ENCODE results near the gene ZFP91.
A peak's percentile ranks its signal among the peaks of the same experiment; 100 is the strongest.

ZFP91 gene

GRCh38 chr11:58622344-58622743 lies 43.5 kb downstream of the ZFP91 start, which contains the start of gene CNTF:
Gene CNTF, plus strand, starts transcription at chr11:58622665. Its CDS starts 88 bp downstream, at chr11:58622753.
- DNase-seq: no peak
- in situ Hi-C loops (cut with MboI; ENCODE audit: low pct_unique_long_range_greater_than_20kb, low sequenced_read_pairs): no loop called here

GRCh38 chr11:58625086-58625485 lies 46.2 kb downstream of the ZFP91 start:
- in situ Hi-C loops (cut with MboI; ENCODE audit: low pct_unique_long_range_greater_than_20kb, low sequenced_read_pairs): loop anchor here (25.0 kb wide), 1 partner anchor 287 kb away; no protein-coding TSS in a partner anchor
- DNase-seq: no peak

- no peak for DNase-seq
- in situ Hi-C loops (cut with MboI; ENCODE audit: low pct_unique_long_range_greater_than_20kb, low sequenced_read_pairs): loop anchor here (25.0 kb wide), 1 partner anchor 286 kb away; no protein-coding TSS in a partner anchor
Measured at GRCh38 chr11:58625826-58626460, 47.1 kb downstream of the ZFP91 start.

- in situ Hi-C loops (cut with MboI; ENCODE audit: low pct_unique_long_range_greater_than_20kb, low sequenced_read_pairs): loop anchor here (25.0 kb wide), 1 partner anchor 285 kb away; no protein-coding TSS in a partner anchor
- DNase-seq: no peak
Measured at GRCh38 chr11:58626934-58627483, 48.1 kb downstream of the ZFP91 start.

GRCh38 chr11:58628446-58628845 lies 49.6 kb downstream of the ZFP91 start:
- no peak for DNase-seq
- in situ Hi-C loops (cut with MboI; ENCODE audit: low pct_unique_long_range_greater_than_20kb, low sequenced_read_pairs): loop anchor here (25.0 kb wide), 1 partner anchor 284 kb away; no protein-coding TSS in a partner anchor

GRCh38 chr11:58629857-58630256 lies 51.0 kb downstream of the ZFP91 start:
- in situ Hi-C loops (cut with MboI; ENCODE audit: low pct_unique_long_range_greater_than_20kb, low sequenced_read_pairs): loop anchor here (25.0 kb wide), 1 partner anchor 282 kb away; no protein-coding TSS in a partner anchor
- DNase-seq: peak; percentile 63

GRCh38 chr11:58631378-58631777 lies 52.5 kb downstream of the ZFP91 start:
- no peak for DNase-seq
- in situ Hi-C loops (cut with MboI; ENCODE audit: low pct_unique_long_range_greater_than_20kb, low sequenced_read_pairs): loop anchor here (25.0 kb wide), 1 partner anchor 281 kb away; no protein-coding TSS in a partner anchor

GRCh38 chr11:58632510-58632909 lies 53.6 kb downstream of the ZFP91 start:
- in situ Hi-C loops (cut with MboI; ENCODE audit: low pct_unique_long_range_greater_than_20kb, low sequenced_read_pairs): loop anchor here (25.0 kb wide), 1 partner anchor 280 kb away; no protein-coding TSS in a partner anchor
- no peak for DNase-seq

- in situ Hi-C loops (cut with MboI; ENCODE audit: low pct_unique_long_range_greater_than_20kb, low sequenced_read_pairs): loop anchor here (25.0 kb wide), 1 partner anchor 276 kb away; no protein-coding TSS in a partner anchor
- DNase-seq: no peak
Measured at GRCh38 chr11:58636587-58636986, 57.7 kb downstream of the ZFP91 start.

- DNase-seq: no peak
- in situ Hi-C loops (cut with MboI; ENCODE audit: low pct_unique_long_range_greater_than_20kb, low sequenced_read_pairs): loop anchor here (25.0 kb wide), 1 partner anchor 275 kb away; no protein-coding TSS in a partner anchor
Measured at GRCh38 chr11:58637371-58637770, 58.5 kb downstream of the ZFP91 start.

- no peak for DNase-seq
- in situ Hi-C loops (cut with MboI; ENCODE audit: low pct_unique_long_range_greater_than_20kb, low sequenced_read_pairs): loop anchor here (25.0 kb wide), 1 partner anchor 273 kb away; no protein-coding TSS in a partner anchor
Measured at GRCh38 chr11:58639103-58639502, 60.2 kb downstream of the ZFP91 start.

GRCh38 chr11:58639669-58640068 lies 60.8 kb downstream of the ZFP91 start:
- in situ Hi-C loops (cut with MboI; ENCODE audit: low pct_unique_long_range_greater_than_20kb, low sequenced_read_pairs): loop anchor here (25.0 kb wide), 1 partner anchor 273 kb away; no protein-coding TSS in a partner anchor
- peak; percentile 18 for DNase-seq

GRCh38 chr11:58640386-58641023 lies 61.6 kb downstream of the ZFP91 start:
- in situ Hi-C loops (cut with MboI; ENCODE audit: low pct_unique_long_range_greater_than_20kb, low sequenced_read_pairs): loop anchor here (25.0 kb wide), 1 partner anchor 272 kb away; no protein-coding TSS in a partner anchor
- peak; percentile 40 for DNase-seq

- DNase-seq: peak; percentile 15
- in situ Hi-C loops (cut with MboI; ENCODE audit: low pct_unique_long_range_greater_than_20kb, low sequenced_read_pairs): loop anchor here (25.0 kb wide), 1 partner anchor 271 kb away; no protein-coding TSS in a partner anchor
Measured at GRCh38 chr11:58641341-58641740, 62.5 kb downstream of the ZFP91 start.

- in situ Hi-C loops (cut with MboI; ENCODE audit: low pct_unique_long_range_greater_than_20kb, low sequenced_read_pairs): loop anchor here (25.0 kb wide), 1 partner anchor 270 kb away; no protein-coding TSS in a partner anchor
Measured at GRCh38 chr11:58641803-58642581, 63.1 kb downstream of the ZFP91 start.

GRCh38 chr11:58645854-58646253 lies 67.0 kb downstream of the ZFP91 start:
- in situ Hi-C loops (cut with MboI; ENCODE audit: low pct_unique_long_range_greater_than_20kb, low sequenced_read_pairs): loop anchor here (25.0 kb wide), 1 partner anchor 266 kb away; no protein-coding TSS in a partner anchor

More at GRCh38 chr11:58641803-58642581, 63.1 kb downstream of the ZFP91 start:
- no peak for DNase-seq

GRCh38 chr11:58647141-58647699 lies 68.4 kb downstream of the ZFP91 start:
- in situ Hi-C loops (cut with MboI; ENCODE audit: low pct_unique_long_range_greater_than_20kb, low sequenced_read_pairs): loop anchor here (25.0 kb wide), 1 partner anchor 265 kb away; no protein-coding TSS in a partner anchor
- DNase-seq: peak; percentile 38

More at GRCh38 chr11:58645854-58646253, 67.0 kb downstream of the ZFP91 start:
- no peak for DNase-seq

- DNase-seq: no peak
- in situ Hi-C loops (cut with MboI; ENCODE audit: low pct_unique_long_range_greater_than_20kb, low sequenced_read_pairs): loop anchor here (25.0 kb wide), 1 partner anchor 264 kb away; no protein-coding TSS in a partner anchor
Measured at GRCh38 chr11:58647866-58648265, 69.0 kb downstream of the ZFP91 start.

All from KBM-7 (cell line).